ENCODE measurements around the gene SLC7A11.

- TF ChIP-seq CTCF (IDR thresholded peaks at IDR 0.05) (no peak), POLR2AphosphoS5 (IDR thresholded peaks at IDR 0.05) (no peak), POLR2A (IDR thresholded peaks at IDR 0.05) (no peak), EP300 (IDR thresholded peaks at IDR 0.05) (no peak)
These were observed 67.0 kb downstream of the SLC7A11 start for GRCh38 chr4:138174981-138175794.

Measured in sigmoid colon (tissue), 4 donors.